Activated CD4-positive, alpha-beta T cell treated with anti-CD3 and anti-CD28 coated beads, Interleukin-2, amount 10 ng/mL, durations not matched to agents 7 days and 5 days (primary cell): Measurements from ENCODE around the gene SART1. TPM values are rescaled to one million over a fixed set of nuclear protein-coding genes. Genes with fewer than 3 reads are reported as not detected.
"Not testable (repeated sequence)": the region's sequence is repeated elsewhere in the genome, so short reads cannot be mapped to it uniquely, and the experiment has no call there.

Source experiments
- CTCF ChIA-PET: fragments of 350-600 bp; sonication (Branson Sonifier 250); formaldehyde crosslinking; loops from one replicate; lab custom pipeline; 2021; ENCODE audit warnings: antibody characterized with exemption; lab: Charles Lee
- POLR2A ChIA-PET: fragments of 350-600 bp; sonication (Branson Sonifier 250); formaldehyde crosslinking; loops from one replicate; lab custom pipeline; 2021; ENCODE audit warnings: antibody characterized with exemption; lab: Charles Lee
- DNase-seq: peaks from one replicate; pipeline ENCODE4 v3.0.0-alpha.2; 2020
- H3K27ac Mint-ChIP-seq: one replicate; pipeline ENCODE4 v1.8.0; 2021; ENCODE audit warnings: mild to moderate bottlenecking, moderate library complexity, mixed read lengths
- H3K27me3 Mint-ChIP-seq: one replicate; pipeline ENCODE4 v1.8.0; 2021; ENCODE audit warnings: mixed read lengths
- H3K36me3 Mint-ChIP-seq: one replicate; pipeline ENCODE4 v1.8.0; 2021; ENCODE audit warnings: low read depth, mixed read lengths
- H3K4me1 Mint-ChIP-seq: one replicate; pipeline ENCODE4 v1.8.0; 2021; ENCODE audit warnings: mixed read lengths
- H3K4me3 Mint-ChIP-seq: one replicate; pipeline ENCODE4 v1.8.0; 2021; ENCODE audit warnings: mild to moderate bottlenecking, moderate library complexity, mixed read lengths
- H3K9me3 Mint-ChIP-seq: one replicate; pipeline ENCODE4 v1.8.0; 2021; ENCODE audit warnings: mixed read lengths
- total RNA-seq, 2 experiments: library from RNA; stranded (reverse); gene quantifications; one replicate each; pipeline ENCODE4 v1.2.3, GENCODE V29; 2021

Gene SART1
- total RNA-seq, 2 experiments from 2014 or later, result 79.6 to 81.7 TPM

DNA sequence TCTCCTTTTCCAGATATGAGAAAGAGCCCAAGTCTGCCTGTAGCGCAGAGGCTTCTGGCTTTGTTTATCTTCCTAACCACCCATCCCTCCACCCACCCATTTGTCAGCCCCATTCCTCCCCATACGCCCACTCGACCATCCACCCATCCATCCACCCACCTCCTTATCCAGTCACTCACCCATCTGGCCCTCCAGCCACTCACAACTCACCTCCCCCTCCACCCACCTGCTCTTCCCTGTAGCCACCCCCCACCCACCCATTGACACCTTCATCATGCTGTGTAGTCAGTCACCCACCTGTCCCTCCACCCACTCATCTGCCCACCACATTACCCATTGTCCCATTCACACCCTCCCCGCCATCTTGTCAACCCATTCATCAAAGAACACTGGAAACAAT, 55.8 kb downstream of the SART1 start:
- no peak overlapping the region for H3K27ac Mint-ChIP-seq
- ChIA-PET CTCF (interaction anchor here (0.6 kb wide), 2 partner anchors 14 to 28 kb away, joined by 3 to 6 read pairs; no protein-coding TSS in a partner anchor), POLR2A (interaction anchor here (0.6 kb wide), 1 partner anchor 12 kb away, joined by 3 read pairs; no protein-coding TSS in a partner anchor)
- no peaks in the 10 kb centered on the region for H3K36me3 Mint-ChIP-seq
- H3K4me3 Mint-ChIP-seq, result no peak overlapping the region
- H3K4me1 Mint-ChIP-seq, result peaks cover 10% of the 10 kb centered on the region
- peaks cover 9% of the 10 kb centered on the region for H3K27me3 Mint-ChIP-seq
- H3K9me3 Mint-ChIP-seq, result no peaks in the 10 kb centered on the region
- DNase-seq, result no peak

GRCh38 chr11:66020212-66020611, 58.7 kb downstream of the SART1 start:
- CTCF ChIA-PET, result interaction anchor here (0.9 to 4.9 kb wide), 4 partner anchors 25 to 259 kb away, joined by 3 to 28 read pairs (median 3); partner anchors contain the start of gene SF3B2
- peaks cover 15% of the 10 kb centered on the region for H3K4me1 Mint-ChIP-seq
- no peaks in the 10 kb centered on the region for H3K36me3 Mint-ChIP-seq
- H3K27me3 Mint-ChIP-seq, result peaks cover 7% of the 10 kb centered on the region
- POLR2A ChIA-PET, result no interaction called here
- peak overlapping the region; percentile 9 for H3K27ac Mint-ChIP-seq
- H3K4me3 Mint-ChIP-seq, result no peak overlapping the region
- no peaks in the 10 kb centered on the region for H3K9me3 Mint-ChIP-seq
- DNase-seq, result no peak

GRCh38 chr11:66020618-66021357, 59.3 kb downstream of the SART1 start:
- Mint-ChIP-seq H3K27ac (no peak overlapping the region), H3K4me3 (no peak overlapping the region), H3K9me3 (no peaks in the 10 kb centered on the region), H3K36me3 (no peaks in the 10 kb centered on the region), H3K27me3 (peaks cover 7% of the 10 kb centered on the region), H3K4me1 (peaks cover 15% of the 10 kb centered on the region)
- POLR2A ChIA-PET, result no interaction called here
- CTCF ChIA-PET, result interaction anchor here (1.4 to 4.9 kb wide), 4 partner anchors 14 to 31 kb away, joined by 3 to 28 read pairs (median 3); partner anchors contain the start of gene SF3B2
- DNase-seq, result no peak

DNA sequence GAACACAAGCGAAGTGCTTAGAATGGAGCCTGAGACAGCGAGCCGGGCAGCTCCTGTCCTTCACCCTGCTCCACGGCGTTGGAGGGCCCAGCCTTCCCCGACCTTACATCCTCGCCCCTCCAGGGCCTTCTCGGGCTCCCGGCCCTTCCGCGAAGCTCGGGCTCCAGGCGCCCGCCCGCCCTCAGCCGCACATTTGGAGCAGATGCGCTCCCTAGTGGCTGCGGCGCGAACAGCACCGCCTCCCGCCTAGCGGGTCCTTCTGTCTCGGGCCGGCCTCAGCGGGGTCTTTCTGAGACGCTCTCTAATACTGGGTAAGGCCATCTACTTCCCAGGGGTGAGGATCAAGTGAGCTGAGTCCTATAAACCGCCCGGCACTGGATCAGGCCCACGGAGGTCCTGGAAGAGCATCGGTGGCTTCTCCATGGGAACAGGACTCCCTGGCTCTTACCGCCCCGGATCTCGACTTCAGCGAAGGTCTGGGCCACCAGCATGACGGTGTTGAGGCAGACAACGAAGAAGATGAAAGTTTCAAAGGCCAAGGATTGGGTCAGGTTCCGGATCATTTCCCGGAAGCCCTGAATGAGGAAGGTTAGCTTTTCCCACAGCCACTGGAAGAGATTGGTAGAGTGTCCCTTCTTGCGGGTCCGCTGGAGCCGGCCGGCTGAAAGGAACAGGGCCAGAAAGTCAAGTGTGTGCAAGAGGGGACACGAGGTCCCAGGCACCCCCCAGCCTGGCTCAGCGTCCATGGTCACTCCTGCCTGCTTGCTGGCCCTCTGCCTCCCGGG, 61.1 kb downstream of the SART1 start:
- no peaks in the 10 kb centered on the region for H3K36me3 Mint-ChIP-seq
- CTCF ChIA-PET, result interaction anchor here (0.5 to 4.9 kb wide), 27 partner anchors 9 to 1015 kb away, joined by 3 to 36 read pairs (median 3); partner anchors contain the start of genes AP5B1, BANF1, CST6 and EIF1AD
- POLR2A ChIA-PET, result no interaction called here
- peak; percentile 75 for DNase-seq
- H3K27me3 Mint-ChIP-seq, result peaks cover 7% of the 10 kb centered on the region
- H3K27ac Mint-ChIP-seq, result no peak overlapping the region
- no peak overlapping the region for H3K4me3 Mint-ChIP-seq
- no peaks in the 10 kb centered on the region for H3K9me3 Mint-ChIP-seq
- peaks cover 15% of the 10 kb centered on the region for H3K4me1 Mint-ChIP-seq

- H3K27me3 Mint-ChIP-seq, H3K36me3 Mint-ChIP-seq, H3K27ac Mint-ChIP-seq, POLR2A ChIA-PET, DNase-seq, H3K9me3 Mint-ChIP-seq, H3K4me3 Mint-ChIP-seq: not testable (repeated sequence)
- H3K4me1 Mint-ChIP-seq, result peaks cover 15% of the 10 kb centered on the region
- CTCF ChIA-PET, result interaction anchor here (0.5 to 4.9 kb wide), 19 partner anchors 8 to 711 kb away, joined by 3 to 36 read pairs (median 4); partner anchors contain the start of genes BANF1, CST6, EIF1AD and FIBP
These were observed 61.6 kb downstream of the SART1 start for GRCh38 chr11:66023186-66023440.

GRCh38 chr11:66026017-66026529, 64.5 kb downstream of the SART1 start, which contains the start of gene CATSPER1:
Gene CATSPER1, minus strand, starts transcription at chr11:66026479. Its CDS starts 100 bp downstream, at chr11:66026379.
- Mint-ChIP-seq H3K27ac (no peak within 1 kb of the TSS), H3K36me3 (no peaks in the 10 kb centered on the region), H3K27me3 (peaks cover 7% of the 10 kb centered on the region), H3K4me1 (peaks cover 11% of the 10 kb centered on the region), H3K4me3 (no peak within 1 kb of the TSS), H3K9me3 (no peaks in the 10 kb centered on the region)
- CTCF ChIA-PET, result interaction anchor here (1.0 kb wide), 1 partner anchor 246 kb away, joined by 3 read pairs; no protein-coding TSS in a partner anchor
- no peak for DNase-seq
- POLR2A ChIA-PET, result no interaction called here

Other genes starting within 250 kb of the SART1 start
- 10 to 100 TPM; 60.8 to 72.3 TPM for gene KAT5, start 249.5 kb upstream of the SART1 start, total RNA-seq
- gene RNASEH2C, start 240.9 kb upstream of the SART1 start, total RNA-seq, result 10 to 100 TPM; 74.9 to 86.3 TPM
- 10 to 100 TPM; 17.4 to 20.2 TPM for gene AP5B1, start 180.8 kb upstream of the SART1 start, total RNA-seq
- not detected for gene OVOL1, start 174.7 kb upstream of the SART1 start, total RNA-seq
- 1 to 10 TPM; 2.1 to 2.2 TPM for gene SNX32, start 127.8 kb upstream of the SART1 start, total RNA-seq
- 1,000 to 10,000 TPM; 1,543 to 1,707 TPM for gene CFL1, start 103.6 kb upstream of the SART1 start, total RNA-seq
- 100 to 1,000 TPM in 1 of 2 experiments, 10 to 100 TPM in 1; 96.6 to 108 TPM for gene MUS81, start 101.3 kb upstream of the SART1 start, total RNA-seq
- gene EFEMP2, start 88.9 kb upstream of the SART1 start, total RNA-seq, result 1 to 10 TPM; 9.0 to 9.7 TPM
- gene CTSW, start 81.9 kb upstream of the SART1 start, total RNA-seq, result 10 to 100 TPM; 22.9 to 23.6 TPM
- 100 to 1,000 TPM in 1 of 2 experiments, 10 to 100 TPM in 1; 94.7 to 112 TPM for gene FIBP, start 73.3 kb upstream of the SART1 start, total RNA-seq
- gene CCDC85B, start 71.1 kb upstream of the SART1 start, total RNA-seq, result 10 to 100 TPM; 39.4 to 56.7 TPM
- gene FOSL1, start 61.3 kb upstream of the SART1 start, total RNA-seq, result 1 to 10 TPM; 1.7 to 2.0 TPM
- gene C11orf68, start 42.7 kb upstream of the SART1 start, total RNA-seq, result 10 to 100 TPM; 32.7 to 36.3 TPM
- gene DRAP1, start 42.3 kb upstream of the SART1 start, total RNA-seq, result 100 to 1,000 TPM; 190 to 218 TPM
- gene TSGA10IP, start 16.3 kb upstream of the SART1 start, total RNA-seq, result not detected
- gene EIF1AD, start 40.4 kb downstream of the SART1 start, total RNA-seq, result 10 to 100 TPM; 50.4 to 54.4 TPM
- gene BANF1, start 40.8 kb downstream of the SART1 start, total RNA-seq, result 100 to 1,000 TPM; 223 to 236 TPM
- gene CST6, start 50.3 kb downstream of the SART1 start, total RNA-seq, result not detected
- gene CATSPER1, start 64.7 kb downstream of the SART1 start, total RNA-seq, result not detected
- gene GAL3ST3, start 87.4 kb downstream of the SART1 start, total RNA-seq, result not detected
- gene SF3B2, start 90.6 kb downstream of the SART1 start, total RNA-seq, result 100 to 1,000 TPM; 217 to 223 TPM
- gene PACS1, start 108.5 kb downstream of the SART1 start, total RNA-seq, result 100 to 1,000 TPM; 109 TPM